Measurements from ENCODE around the gene GUCA2A.

GUCA2A gene

DNA sequence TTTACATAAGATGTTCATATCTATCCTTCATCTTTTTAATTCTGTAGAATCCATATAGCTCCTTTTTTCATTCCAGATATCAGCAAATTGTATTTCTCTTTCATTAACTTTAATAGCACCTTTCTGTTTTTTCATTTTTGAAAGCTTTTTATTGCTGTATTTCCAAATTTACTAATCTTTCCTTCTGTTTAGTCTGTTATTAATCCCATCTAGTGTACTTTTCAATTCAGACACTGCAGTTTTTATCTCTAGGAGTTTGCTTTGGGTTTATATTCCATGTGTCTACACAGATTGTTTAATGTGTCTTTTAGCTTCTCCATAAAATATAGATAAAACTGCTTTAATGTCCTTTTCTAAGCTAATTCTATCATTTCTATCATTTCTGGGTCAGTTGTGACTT, 37.4 kb upstream of the GUCA2A start:
- H3K4me3 ChIP-seq (ENCODE audit: low read depth, low read length) = no peak overlapping the region
- DNase-seq (ENCODE audit: low read depth) = no peak
- TF ChIP-seq, protein P1, sequence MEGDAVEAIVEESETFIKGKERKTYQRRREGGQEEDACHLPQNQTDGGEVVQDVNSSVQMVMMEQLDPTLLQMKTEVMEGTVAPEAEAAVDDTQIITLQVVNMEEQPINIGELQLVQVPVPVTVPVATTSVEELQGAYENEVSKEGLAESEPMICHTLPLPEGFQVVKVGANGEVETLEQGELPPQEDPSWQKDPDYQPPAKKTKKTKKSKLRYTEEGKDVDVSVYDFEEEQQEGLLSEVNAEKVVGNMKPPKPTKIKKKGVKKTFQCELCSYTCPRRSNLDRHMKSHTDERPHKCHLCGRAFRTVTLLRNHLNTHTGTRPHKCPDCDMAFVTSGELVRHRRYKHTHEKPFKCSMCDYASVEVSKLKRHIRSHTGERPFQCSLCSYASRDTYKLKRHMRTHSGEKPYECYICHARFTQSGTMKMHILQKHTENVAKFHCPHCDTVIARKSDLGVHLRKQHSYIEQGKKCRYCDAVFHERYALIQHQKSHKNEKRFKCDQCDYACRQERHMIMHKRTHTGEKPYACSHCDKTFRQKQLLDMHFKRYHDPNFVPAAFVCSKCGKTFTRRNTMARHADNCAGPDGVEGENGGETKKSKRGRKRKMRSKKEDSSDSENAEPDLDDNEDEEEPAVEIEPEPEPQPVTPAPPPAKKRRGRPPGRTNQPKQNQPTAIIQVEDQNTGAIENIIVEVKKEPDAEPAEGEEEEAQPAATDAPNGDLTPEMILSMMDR (IDR thresholded peaks at IDR 0.05; ENCODE audit: low read depth, low read length) = no peak
- TF ChIP-seq, protein P2, sequence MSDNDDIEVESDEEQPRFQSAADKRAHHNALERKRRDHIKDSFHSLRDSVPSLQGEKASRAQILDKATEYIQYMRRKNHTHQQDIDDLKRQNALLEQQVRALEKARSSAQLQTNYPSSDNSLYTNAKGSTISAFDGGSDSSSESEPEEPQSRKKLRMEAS (IDR thresholded peaks at IDR 0.05; ENCODE audit: low read depth, low read length) = no peak
- TF ChIP-seq MYC (IDR thresholded peaks at IDR 0.05; ENCODE audit: low read depth, low read length) = no peak
- no peak for TF ChIP-seq POLR2A (IDR thresholded peaks at IDR 0.05; ENCODE audit: extremely low read depth, insufficient read length)

DNA sequence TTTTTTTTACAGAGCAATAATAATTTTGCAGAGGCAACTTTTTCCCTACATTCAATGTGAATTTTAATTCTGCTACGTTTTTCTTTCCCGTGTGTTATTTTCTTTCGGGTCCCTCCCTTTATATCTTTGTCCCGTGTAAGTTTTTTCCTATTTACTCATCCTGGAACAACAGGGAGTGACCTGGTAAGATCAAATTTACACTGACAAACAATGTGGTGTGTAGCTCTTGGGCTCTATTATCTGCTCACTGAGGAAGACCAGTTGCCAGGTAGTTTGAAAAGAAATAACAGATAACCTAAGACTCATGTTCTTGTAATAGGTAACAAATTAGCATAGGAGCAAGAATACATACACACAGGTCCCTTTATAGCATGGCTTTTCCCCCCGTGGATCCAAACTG, 33.7 kb upstream of the GUCA2A start:
- DNase-seq (ENCODE audit: low read depth) = no peak
- no peak overlapping the region for H3K4me3 ChIP-seq (ENCODE audit: low read depth, low read length)
- TF ChIP-seq MYC (IDR thresholded peaks at IDR 0.05; ENCODE audit: low read depth, low read length) = no peak
- TF ChIP-seq, protein P2 (IDR thresholded peaks at IDR 0.05; ENCODE audit: low read depth, low read length) = no peak
- TF ChIP-seq POLR2A (IDR thresholded peaks at IDR 0.05; ENCODE audit: extremely low read depth, insufficient read length) = no peak
- TF ChIP-seq, protein P1 (IDR thresholded peaks at IDR 0.05; ENCODE audit: low read depth, low read length) = no peak

DNA sequence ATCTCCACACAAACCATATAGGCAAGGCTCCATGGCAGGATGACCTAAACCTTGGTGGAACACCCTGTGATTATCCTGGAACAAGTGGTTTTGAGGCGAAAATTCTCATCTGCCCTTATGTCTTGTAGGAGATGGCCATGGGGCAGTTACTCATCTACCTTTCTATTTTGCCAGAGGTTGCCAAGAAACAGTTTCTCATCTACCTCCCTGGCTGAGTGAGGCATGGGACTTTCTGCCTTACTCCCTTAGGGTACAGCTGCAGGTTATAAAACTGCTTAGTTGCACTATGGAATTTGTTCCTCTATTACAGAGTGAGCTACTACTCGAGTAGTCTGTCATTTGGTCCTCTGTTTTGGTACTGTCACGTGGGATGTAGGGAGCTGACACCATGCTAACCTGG, 31.3 kb upstream of the GUCA2A start:
- TF ChIP-seq, protein P1 (IDR thresholded peaks at IDR 0.05; ENCODE audit: low read depth, low read length) = no peak
- TF ChIP-seq, protein P2 (IDR thresholded peaks at IDR 0.05; ENCODE audit: low read depth, low read length) = no peak
- TF ChIP-seq MYC (IDR thresholded peaks at IDR 0.05; ENCODE audit: low read depth, low read length) = no peak
- TF ChIP-seq POLR2A (IDR thresholded peaks at IDR 0.05; ENCODE audit: extremely low read depth, insufficient read length) = no peak
- no peak overlapping the region for H3K4me3 ChIP-seq (ENCODE audit: low read depth, low read length)
- DNase-seq (ENCODE audit: low read depth) = no peak

DNA sequence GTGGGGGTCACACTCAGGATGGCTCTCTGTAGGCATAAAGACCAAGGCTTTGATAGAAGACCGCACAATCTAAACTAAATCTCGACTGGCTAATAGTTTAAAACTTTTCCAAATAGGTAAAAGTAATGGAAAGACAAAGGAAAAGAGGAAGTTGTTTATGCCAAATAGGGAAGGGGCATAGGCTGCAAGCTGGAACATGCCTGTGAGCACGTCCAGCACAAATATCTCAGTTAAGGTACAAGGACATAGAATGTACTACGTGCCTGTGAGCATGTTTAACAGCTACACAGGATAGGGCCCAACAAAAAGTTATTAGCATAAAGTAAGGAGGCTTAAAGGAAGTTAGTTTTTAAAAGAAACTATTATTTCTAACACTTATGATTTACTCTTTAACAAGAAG, 27.6 kb upstream of the GUCA2A start:
- TF ChIP-seq MYC (IDR thresholded peaks at IDR 0.05; ENCODE audit: low read depth, low read length) = no peak
- no peak for TF ChIP-seq POLR2A (IDR thresholded peaks at IDR 0.05; ENCODE audit: extremely low read depth, insufficient read length)
- TF ChIP-seq, protein P1 (IDR thresholded peaks at IDR 0.05; ENCODE audit: low read depth, low read length) = no peak
- TF ChIP-seq, protein P2 (IDR thresholded peaks at IDR 0.05; ENCODE audit: low read depth, low read length) = no peak
- H3K4me3 ChIP-seq (ENCODE audit: low read depth, low read length) = no peak overlapping the region
- DNase-seq (ENCODE audit: low read depth) = no peak

DNA sequence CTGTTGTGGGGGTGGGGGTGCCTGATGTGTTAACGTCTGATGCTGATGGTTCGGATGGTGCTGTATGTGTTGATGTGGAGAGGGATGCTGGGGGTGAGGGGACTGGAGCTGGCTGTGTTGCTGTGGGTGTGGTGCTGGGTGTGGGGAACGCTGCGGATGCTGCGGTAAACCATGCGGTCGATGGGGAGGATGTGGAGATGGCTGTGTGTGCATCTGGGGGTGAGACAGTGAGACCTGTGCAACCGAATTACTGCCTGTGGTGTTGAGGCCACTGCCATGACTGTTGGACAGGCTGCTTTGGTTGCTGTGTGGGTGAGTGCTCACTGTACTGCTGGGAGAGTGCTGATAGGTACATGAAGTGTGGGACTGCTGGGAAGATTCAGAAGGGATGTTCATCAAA, 26.8 kb upstream of the GUCA2A start:
- no peak for DNase-seq (ENCODE audit: low read depth)
- TF ChIP-seq, protein P1 (IDR thresholded peaks at IDR 0.05; ENCODE audit: low read depth, low read length) = no peak
- no peak for TF ChIP-seq POLR2A (IDR thresholded peaks at IDR 0.05; ENCODE audit: extremely low read depth, insufficient read length)
- TF ChIP-seq, protein P2 (IDR thresholded peaks at IDR 0.05; ENCODE audit: low read depth, low read length) = no peak
- no peak for TF ChIP-seq MYC (IDR thresholded peaks at IDR 0.05; ENCODE audit: low read depth, low read length)
- H3K4me3 ChIP-seq (ENCODE audit: low read depth, low read length) = no peak overlapping the region

All from NB4 (cell line).